ENCODE measurements around the gene GCSH.
"Not testable (repeated sequence)": the region's sequence is repeated elsewhere in the genome, so short reads cannot be mapped to it uniquely, and the experiment has no call there.

Gene GCSH

DNA sequence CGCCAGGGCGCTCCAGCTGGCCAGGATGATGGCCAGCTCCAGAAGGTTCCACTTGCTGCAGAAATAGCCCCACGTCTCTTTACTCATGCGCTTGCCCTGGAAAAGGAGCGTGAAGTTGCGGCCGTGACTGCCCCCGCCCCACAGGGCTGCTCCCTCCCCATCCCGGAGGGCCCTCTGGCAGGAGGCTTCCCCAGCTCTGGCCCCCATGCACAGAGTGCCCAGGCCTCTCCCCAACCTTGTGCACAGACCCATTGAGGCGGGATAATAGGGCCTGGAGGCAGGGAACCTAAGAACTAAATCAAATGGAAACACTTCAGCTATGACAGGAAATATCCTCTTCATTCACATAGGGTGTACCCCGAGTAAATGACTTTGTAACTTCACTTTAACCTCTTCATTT, 21.2 kb upstream of the GCSH start:
- TF ChIP-seq, protein P1, sequence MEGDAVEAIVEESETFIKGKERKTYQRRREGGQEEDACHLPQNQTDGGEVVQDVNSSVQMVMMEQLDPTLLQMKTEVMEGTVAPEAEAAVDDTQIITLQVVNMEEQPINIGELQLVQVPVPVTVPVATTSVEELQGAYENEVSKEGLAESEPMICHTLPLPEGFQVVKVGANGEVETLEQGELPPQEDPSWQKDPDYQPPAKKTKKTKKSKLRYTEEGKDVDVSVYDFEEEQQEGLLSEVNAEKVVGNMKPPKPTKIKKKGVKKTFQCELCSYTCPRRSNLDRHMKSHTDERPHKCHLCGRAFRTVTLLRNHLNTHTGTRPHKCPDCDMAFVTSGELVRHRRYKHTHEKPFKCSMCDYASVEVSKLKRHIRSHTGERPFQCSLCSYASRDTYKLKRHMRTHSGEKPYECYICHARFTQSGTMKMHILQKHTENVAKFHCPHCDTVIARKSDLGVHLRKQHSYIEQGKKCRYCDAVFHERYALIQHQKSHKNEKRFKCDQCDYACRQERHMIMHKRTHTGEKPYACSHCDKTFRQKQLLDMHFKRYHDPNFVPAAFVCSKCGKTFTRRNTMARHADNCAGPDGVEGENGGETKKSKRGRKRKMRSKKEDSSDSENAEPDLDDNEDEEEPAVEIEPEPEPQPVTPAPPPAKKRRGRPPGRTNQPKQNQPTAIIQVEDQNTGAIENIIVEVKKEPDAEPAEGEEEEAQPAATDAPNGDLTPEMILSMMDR (IDR thresholded peaks at IDR 0.05; ENCODE audit: control extremely low read depth, extremely low read depth, low read depth, missing control alignments): no peak
- POLR2A ChIA-PET: no interaction called here
- no peak for DNase-seq (ENCODE audit: extremely low spot score)
- CTCF ChIA-PET: no interaction called here

- CTCF ChIA-PET: interaction anchor here (0.9 to 1.6 kb wide), 2 partner anchors 9 to 318 kb away, joined by 3 to 5 read pairs; no protein-coding TSS in a partner anchor
- TF ChIP-seq, protein P1 (IDR thresholded peaks at IDR 0.05; ENCODE audit: control extremely low read depth, extremely low read depth, low read depth, missing control alignments): no peak
- POLR2A ChIA-PET: no interaction called here
- DNase-seq (ENCODE audit: extremely low spot score): no peak
These were observed 20.1 kb upstream of the GCSH start for GRCh38 chr16:81116285-81116684.

DNA sequence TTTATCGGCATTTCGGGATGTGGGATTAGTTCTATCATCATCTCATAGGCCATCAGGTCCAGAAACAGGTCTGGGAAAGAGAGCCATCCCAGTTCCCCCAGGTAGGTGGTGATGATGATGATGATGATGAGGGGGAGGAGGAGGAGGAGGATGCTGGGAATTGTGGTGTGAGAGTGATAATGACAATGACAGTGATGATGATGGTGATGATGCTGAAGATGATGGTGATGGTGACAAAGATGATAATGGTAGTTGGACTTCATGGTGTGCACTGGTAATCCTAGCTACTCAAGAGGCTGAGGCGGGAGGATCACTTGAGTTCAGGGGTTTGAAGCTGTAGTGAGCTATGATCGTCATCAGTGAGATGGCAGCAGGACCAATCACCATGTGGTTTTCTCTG, 16.3 kb upstream of the GCSH start:
- POLR2A ChIA-PET: no interaction called here
- CTCF ChIA-PET: no interaction called here
- DNase-seq (ENCODE audit: extremely low spot score): no peak
- TF ChIP-seq, protein P1 (IDR thresholded peaks at IDR 0.05; ENCODE audit: control extremely low read depth, extremely low read depth, low read depth, missing control alignments): no peak

DNA sequence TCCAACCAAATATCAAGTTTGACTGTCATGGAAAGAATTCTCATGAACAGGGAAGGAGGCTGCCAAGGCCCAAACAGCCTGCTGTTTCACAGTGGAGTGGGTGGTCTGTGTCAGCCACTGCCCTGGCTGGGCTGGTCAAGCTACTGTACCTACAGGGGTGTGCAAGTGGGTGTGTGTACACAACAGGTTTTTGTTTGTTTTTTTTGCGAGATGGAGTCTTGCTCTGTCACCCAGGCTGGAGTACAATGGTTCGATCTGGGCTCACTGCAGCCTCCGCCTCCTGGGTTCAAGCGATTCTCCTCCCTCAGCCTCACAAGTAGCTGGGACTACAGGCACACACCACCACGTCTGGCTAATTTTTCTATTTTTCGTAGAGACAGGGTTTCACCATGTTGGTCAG, 13.1 kb upstream of the GCSH start:
- DNase-seq (ENCODE audit: extremely low spot score); CTCF ChIA-PET; POLR2A ChIA-PET: not testable (repeated sequence)

GRCh38 chr16:81107511-81107910, 11.3 kb upstream of the GCSH start:
- no peak for DNase-seq (ENCODE audit: extremely low spot score)
- POLR2A ChIA-PET: no interaction called here

DNA sequence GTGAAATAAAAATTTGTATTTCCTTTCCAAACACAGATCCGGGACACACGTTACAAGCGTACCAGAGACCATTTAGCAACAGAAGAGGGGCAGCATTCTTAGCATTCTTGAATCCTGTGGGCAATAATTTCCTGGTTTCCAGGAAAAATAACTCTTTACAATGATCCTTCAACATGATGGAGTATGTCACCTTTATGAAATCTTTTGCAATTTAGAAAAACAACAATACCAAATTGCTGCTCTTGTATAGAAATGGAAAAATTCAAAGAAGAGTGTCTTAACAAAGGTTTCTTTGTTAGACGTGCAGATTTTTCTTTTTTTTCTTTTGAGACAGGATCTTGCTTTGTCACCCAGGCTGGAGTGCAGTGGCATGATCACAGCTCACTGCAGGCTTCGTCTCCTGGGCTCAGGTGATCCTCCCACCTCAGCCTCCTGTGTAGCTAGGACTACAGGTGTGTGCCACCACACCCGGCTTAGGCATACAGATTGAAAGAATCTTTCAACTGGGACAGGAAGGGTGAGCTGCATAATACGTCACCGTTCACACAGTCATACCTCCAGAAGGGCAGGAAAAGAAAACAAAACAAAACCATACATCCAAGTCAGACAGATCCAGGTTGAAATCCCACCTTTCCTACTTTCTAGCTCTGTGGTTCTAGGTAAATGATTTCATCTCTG, 10.8 kb upstream of the GCSH start:
- TF ChIP-seq, protein P1 (IDR thresholded peaks at IDR 0.05; ENCODE audit: control extremely low read depth, extremely low read depth, low read depth, missing control alignments): no peak
- DNase-seq (ENCODE audit: extremely low spot score): no peak
- ChIA-PET CTCF (interaction anchor here (0.9 kb wide), 1 partner anchor 9 kb away, joined by 5 read pairs; no protein-coding TSS in a partner anchor), POLR2A (no interaction called here)

More at GRCh38 chr16:81107511-81107910, 11.3 kb upstream of the GCSH start:
- TF ChIP-seq, protein P1 (IDR thresholded peaks at IDR 0.05; ENCODE audit: control extremely low read depth, extremely low read depth, low read depth, missing control alignments): no peak
- CTCF ChIA-PET: interaction anchor here (0.9 kb wide), 1 partner anchor 8 kb away, joined by 5 read pairs; no protein-coding TSS in a partner anchor

DNA sequence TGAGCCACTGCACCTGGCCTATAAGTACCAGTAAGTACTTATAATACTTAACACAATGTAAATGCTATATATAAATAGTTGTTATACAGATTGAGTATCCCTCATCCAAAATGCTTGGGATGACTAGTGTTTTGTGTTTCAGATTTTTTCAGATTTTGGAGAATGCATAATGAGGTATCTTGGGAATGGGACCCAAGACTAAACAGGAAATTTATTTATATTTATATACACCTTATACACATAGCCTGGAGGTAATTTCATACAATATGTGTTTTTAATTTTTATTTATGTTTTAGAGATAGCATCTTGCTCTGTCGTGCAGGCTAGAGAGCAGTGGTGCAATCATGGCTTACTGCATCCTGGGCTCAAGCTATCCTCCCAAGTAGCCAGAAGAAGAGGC, 9.8 kb upstream of the GCSH start:
- POLR2A ChIA-PET: no interaction called here
- DNase-seq (ENCODE audit: extremely low spot score): no peak
- TF ChIP-seq, protein P1 (IDR thresholded peaks at IDR 0.05; ENCODE audit: control extremely low read depth, extremely low read depth, low read depth, missing control alignments): no peak
- CTCF ChIA-PET: no interaction called here

All from GM10248 (cell line).